Glomerular visceral epithelial cell (primary cell): ENCODE data around the gene AHDC1.
"Not testable (repeated sequence)": the region's sequence is repeated elsewhere in the genome, so short reads cannot be mapped to it uniquely, and the experiment has no call there.

Experiments used
- DNase-seq: peaks from one replicate; pipeline ENCODE4 v3.0.0-alpha.2; 2016; ENCODE audit errors: extremely low spot score

AHDC1 gene

GRCh38 chr1:27634177-27634984 lies 30.4 kb upstream of the AHDC1 start:
- no peak for DNase-seq

- DNase-seq: no peak
These were observed 29.8 kb upstream of the AHDC1 start for GRCh38 chr1:27633640-27634176.

DNA sequence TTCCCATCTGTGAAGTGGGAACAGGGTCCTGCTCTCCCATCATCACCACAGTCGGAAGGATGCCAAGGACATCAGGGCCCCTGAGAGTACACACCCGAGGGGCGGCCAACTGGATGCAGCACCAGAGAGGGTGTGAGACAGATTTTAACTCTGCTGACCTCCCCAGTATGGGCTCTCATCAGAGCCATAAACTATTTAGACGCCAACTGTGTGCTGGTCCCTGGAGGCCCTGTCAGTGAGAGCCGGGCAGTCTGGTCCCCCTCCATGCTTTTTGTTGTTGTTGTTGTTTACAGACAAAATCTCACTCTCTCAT lies 29.3 kb upstream of the AHDC1 start:
- no peak for DNase-seq

GRCh38 chr1:27632387-27633297 lies 28.7 kb upstream of the AHDC1 start:
- no peak for DNase-seq

GRCh38 chr1:27630859-27631491 lies 27.0 kb upstream of the AHDC1 start:
- no peak for DNase-seq

GRCh38 chr1:27628712-27629111 lies 24.8 kb upstream of the AHDC1 start:
- DNase-seq: no peak

DNA sequence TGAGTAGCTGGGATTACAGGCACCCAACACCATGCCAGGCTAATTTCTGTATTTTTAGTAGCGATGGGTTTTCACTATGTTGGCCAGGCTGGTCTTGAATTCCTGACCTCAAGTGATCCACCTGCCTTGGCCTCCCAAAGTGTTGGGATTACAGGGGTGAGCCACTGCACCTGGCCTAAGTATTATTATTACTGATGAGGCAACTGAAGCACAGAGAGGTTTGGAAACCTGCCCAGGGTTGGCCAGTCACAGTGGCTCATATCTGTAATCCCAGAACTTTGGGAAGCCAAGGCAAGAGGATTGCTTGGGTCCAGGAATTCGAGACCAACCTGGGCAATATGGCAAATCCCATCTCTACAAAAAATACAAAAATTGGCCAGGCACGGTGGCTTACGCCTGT lies 23.8 kb upstream of the AHDC1 start:
- not testable (repeated sequence) for DNase-seq

- no peak for DNase-seq
These were observed 23.1 kb upstream of the AHDC1 start for GRCh38 chr1:27627061-27627460.

GRCh38 chr1:27626031-27626935 lies 22.3 kb upstream of the AHDC1 start:
- DNase-seq: no peak

DNA sequence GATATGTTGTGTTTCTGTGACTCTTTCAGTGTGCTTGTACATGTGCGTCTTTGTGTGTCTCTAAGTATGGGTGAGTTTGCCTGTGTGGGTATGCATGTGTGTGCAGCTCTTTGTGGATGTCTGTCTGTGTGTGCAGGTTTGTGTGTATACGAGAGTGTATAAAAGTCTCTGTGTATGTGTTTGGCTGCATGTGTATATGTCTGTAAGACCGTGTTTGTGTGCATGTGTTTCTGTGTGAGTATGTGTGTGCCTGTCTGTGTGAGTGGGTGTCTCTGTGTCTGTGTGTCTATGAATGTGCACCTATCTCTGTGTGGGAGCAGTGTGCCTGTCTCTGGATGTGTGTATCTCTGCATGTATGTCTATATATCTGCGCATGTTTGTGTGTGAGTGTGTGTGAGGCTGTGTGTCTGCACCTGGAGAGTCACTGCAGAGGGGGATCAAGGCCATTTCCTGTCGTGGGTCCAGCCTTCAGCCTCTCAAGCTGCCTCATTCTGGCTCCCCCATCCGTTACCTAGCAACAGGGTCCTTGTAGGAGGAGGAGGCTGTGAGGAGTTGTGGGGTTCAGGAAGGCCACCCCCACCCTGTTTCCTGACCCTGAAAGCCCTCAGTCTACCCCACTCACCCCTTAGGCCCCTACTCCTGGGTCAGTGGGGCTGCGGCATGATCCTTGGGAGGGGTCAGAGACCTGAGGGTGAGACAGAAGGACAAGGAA lies 20.7 kb upstream of the AHDC1 start:
- no peak for DNase-seq

GRCh38 chr1:27623327-27624212 lies 19.6 kb upstream of the AHDC1 start:
- DNase-seq: no peak

- no peak for DNase-seq
These were observed 18.9 kb upstream of the AHDC1 start for GRCh38 chr1:27622828-27623227.

DNA sequence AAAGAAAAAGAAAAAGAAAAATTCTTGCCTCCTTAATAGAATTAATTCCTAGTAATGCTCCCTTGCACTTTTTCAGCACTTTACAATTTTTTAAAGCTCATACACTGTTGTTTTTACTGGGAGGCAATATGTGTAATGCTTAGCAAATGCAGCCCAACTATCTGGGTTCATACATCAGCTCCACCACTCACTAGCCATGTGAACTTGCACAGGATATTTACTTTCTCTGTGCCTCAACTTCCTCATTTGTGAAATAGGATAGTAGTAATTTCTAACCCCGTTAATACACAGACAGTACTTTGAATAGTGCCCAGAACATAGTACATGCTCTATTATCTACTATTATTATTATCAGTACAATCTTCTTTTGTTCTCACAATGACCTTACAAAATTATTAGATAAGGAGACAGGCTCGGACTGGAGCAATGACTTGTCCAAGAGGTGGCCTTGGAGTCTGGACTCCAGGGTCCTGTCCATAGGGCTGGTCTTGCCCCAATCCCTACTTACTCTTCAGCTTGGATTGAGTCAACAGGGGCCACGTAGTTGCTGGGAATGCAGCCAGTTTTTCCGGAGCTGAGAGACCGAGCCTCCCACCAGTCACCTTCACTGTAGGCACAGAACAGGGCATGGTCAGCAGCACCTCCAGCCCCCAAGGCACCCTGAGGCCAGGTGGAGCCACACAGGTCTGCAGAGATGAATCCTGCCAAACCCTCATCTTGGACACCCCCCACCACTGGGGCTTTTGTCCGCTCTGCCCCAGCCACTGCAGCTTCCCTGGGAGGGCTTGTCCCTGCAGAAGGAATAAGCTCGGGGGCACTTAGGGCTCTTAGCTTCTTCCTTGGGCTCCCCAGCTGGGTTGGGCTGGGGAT lies 17.3 kb upstream of the AHDC1 start:
- DNase-seq: no peak

DNA sequence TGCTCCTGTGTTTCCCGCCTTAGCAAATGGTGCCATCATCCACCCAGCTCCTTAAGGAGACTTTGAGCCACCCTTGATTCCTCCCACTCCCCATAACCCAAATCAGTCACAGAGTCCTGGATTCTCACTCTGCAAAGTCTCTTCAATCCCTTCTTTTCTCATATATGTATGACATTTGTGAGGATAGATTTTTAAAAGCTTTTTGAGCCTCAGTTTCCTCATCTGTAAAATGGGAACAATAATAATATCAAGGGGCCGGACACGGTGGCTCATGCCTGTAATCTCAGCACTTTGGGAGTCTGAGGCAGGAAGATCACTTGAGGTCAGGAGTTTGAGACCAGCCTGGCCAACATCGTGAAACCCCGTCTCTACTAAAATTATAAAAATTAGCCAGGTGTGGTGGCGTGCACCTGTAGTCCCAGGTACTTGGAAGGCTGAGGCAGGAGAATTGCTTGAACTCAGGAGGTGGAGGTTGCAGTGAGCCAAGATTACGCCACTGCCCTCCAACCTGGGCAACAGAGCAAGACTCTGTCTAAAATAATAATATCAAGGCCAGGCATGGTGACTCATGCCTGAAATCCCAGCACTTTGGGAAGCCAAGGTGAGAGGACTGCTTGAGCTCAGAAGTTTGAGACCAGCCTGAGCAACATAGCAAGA lies 16.0 kb upstream of the AHDC1 start:
- DNase-seq: not testable (repeated sequence)

DNA sequence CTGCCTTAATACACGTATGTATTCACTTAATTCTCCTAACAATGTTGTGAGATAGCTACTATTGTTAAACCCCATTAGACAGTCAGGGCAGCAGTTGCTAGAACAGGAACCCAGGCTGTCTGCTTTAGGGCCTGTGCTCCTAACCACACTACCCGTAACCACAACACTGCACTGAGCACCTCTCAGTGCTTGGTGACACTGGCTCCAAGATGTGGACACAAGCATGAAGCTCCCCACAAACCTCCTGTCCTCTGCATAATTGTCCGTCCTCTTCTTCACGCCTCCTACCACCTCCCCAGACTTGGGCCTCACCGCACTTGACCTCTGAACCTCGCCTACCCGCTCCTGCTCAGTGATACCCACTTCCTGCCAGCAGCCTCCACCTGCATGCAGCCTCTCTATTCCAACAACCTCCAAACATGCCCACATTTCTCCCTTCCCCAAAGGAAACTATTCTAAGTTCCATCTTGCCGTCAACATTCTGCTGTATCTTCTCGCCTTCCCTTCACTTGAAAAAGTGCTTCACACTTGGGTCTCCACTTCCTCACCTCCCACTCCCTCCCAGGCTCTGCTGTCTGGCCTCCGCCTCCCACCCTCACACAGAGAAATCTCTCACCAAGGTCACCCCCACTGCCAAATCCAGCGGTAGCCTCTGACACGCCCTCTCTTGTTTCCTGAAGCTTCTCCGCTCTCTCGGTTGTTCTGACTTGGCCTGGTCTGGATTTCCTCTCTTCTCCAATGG lies 14.6 kb upstream of the AHDC1 start:
- no peak for DNase-seq

DNA sequence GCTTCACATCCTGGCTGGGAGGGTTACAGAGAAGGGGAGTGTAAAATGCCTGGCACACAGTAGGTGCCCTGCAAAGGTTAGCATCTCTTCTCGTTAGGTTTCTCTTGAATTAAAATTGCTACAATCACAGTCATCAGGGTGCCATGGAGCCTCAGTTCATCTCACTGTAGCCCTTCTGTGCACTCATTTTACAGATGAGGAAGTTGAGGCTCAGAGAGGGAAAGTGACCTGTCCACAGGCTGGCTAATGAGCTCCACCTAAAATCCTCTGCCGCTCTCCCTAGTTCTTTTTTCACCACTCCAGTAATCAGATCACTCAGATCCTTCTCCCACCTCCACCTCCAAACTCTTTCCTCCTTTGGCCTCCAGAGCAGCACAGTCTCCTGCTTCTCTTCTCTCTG lies 13.5 kb upstream of the AHDC1 start:
- DNase-seq: no peak

- DNase-seq: no peak
These were observed 12.5 kb upstream of the AHDC1 start for GRCh38 chr1:27616441-27616840.
